A673 (cell line): ENCODE measurements around the gene WDR26. TPM values are rescaled to one million over a fixed set of nuclear protein-coding genes. Genes with fewer than 3 reads are reported as not detected.
A peak's percentile ranks its signal among the peaks of the same experiment; 100 is the strongest.

Experiments
- BruUV-seq: library from RNA; stranded (reverse); fragments of 400-500 nt; replicated peaks from 2 replicates; lab custom pipeline; 2021; lab: Mats Ljungman, UMichigan
- CTCF ChIA-PET: fragments of 300-600 bp; sonication (Branson Sonifier 250); formaldehyde crosslinking; loops from one replicate; lab custom pipeline; 2022; ENCODE audit warnings: antibody characterized with exemption; lab: Charles Lee
- POLR2A ChIA-PET: fragments of 300-600 bp; sonication (Branson Sonifier 250); formaldehyde crosslinking; loops from one replicate; lab custom pipeline; 2022; ENCODE audit warnings: antibody characterized with exemption; ENCODE audit not compliant: low non-redundant PET; lab: Charles Lee
- DNase-seq: peaks from one replicate; pipeline ENCODE4 v3.0.0-alpha.2; 2015; ENCODE audit warnings: low spot score
- H3K27ac ChIP-seq: fragments of 200-600 bp; sonication (generic); 2 replicates; pipeline ENCODE4 v1.5.1; 2016; ENCODE audit warnings: mixed run types, low read depth, mild to moderate bottlenecking, mixed read lengths, antibody characterized with exemption, low read length; ENCODE audit not compliant: poor library complexity, severe bottlenecking
- H3K27me3 ChIP-seq: fragments of 200-600 bp; sonication (generic); replicated peaks from 2 replicates; pipeline ENCODE4 v1.6.1; 2017; ENCODE audit warnings: mixed run types, low read depth, mild to moderate bottlenecking, mixed read lengths, antibody characterized with exemption, low read length; ENCODE audit not compliant: insufficient read depth, poor library complexity
- H3K36me3 ChIP-seq: fragments of 200-600 bp; sonication (generic); 2 replicates; pipeline ENCODE4 v1.6.1; 2016; ENCODE audit warnings: mixed run types, mild to moderate bottlenecking, mixed read lengths, antibody characterized with exemption, low read length; ENCODE audit not compliant: insufficient read depth, poor library complexity, severe bottlenecking
- H3K4me1 ChIP-seq: fragments of 200-600 bp; sonication (generic); 2 replicates; pipeline ENCODE4 v1.6.1; 2017; ENCODE audit warnings: mixed run types, mild to moderate bottlenecking, mixed read lengths, antibody characterized with exemption, low read length; ENCODE audit not compliant: insufficient read depth, poor library complexity, severe bottlenecking
- H3K4me3 ChIP-seq: fragments of 200-600 bp; sonication (generic); 2 replicates; pipeline ENCODE4 v1.5.1; 2016; ENCODE audit warnings: low read depth, mixed run types, mild to moderate bottlenecking, mixed read lengths, low read length; ENCODE audit not compliant: poor library complexity, severe bottlenecking
- H3K9me3 ChIP-seq: fragments of 200-600 bp; sonication (generic); 2 replicates; pipeline ENCODE4 v1.6.1; 2016; ENCODE audit warnings: mixed run types, low read depth, mild to moderate bottlenecking, mixed read lengths, antibody characterized with exemption, low read length; ENCODE audit not compliant: poor library complexity, severe bottlenecking
- EZH2 ChIP-seq: fragments of 200-600 bp; sonication (generic); IDR thresholded peaks from 2 replicates; pipeline ENCODE4 v1.6.1; 2017; ENCODE audit warnings: borderline replicate concordance, low read depth, mild to moderate bottlenecking, mixed read lengths, antibody characterized with exemption, low read length; ENCODE audit not compliant: poor library complexity, severe bottlenecking
- intact Hi-C: fragments of 100-400 bp; cut with micrococcal nuclease; formaldehyde crosslinking; loops from one replicate; pipeline ENCODE4 v1.10.0; 2022; ENCODE audit not compliant: unreplicated experiment
- microRNA-seq: library from miRNA; unstranded; fragments of <30 nt; microRNA quantifications from one replicate; pipeline ENCODE4 v1.2.0, GENCODE V29; 2021
- total RNA-seq: library from RNA; stranded (reverse); gene quantifications from 2 replicates; pipeline ENCODE4 v1.2.3, GENCODE V29; 2021
- TF ChIP-seq, protein P1 (sequence below): fragments of 300-800, 200-600 bp; sonication (generic); conservative IDR thresholded peaks from 2 replicates; pipeline ENCODE4 v1.5.1; 2017; ENCODE audit warnings: low read depth, mild to moderate bottlenecking, antibody characterized with exemption, low read length, moderate library complexity, mixed read lengths

Gene WDR26
- total RNA-seq, 1 experiment from 2014 or later: 73.5 TPM

DNA sequence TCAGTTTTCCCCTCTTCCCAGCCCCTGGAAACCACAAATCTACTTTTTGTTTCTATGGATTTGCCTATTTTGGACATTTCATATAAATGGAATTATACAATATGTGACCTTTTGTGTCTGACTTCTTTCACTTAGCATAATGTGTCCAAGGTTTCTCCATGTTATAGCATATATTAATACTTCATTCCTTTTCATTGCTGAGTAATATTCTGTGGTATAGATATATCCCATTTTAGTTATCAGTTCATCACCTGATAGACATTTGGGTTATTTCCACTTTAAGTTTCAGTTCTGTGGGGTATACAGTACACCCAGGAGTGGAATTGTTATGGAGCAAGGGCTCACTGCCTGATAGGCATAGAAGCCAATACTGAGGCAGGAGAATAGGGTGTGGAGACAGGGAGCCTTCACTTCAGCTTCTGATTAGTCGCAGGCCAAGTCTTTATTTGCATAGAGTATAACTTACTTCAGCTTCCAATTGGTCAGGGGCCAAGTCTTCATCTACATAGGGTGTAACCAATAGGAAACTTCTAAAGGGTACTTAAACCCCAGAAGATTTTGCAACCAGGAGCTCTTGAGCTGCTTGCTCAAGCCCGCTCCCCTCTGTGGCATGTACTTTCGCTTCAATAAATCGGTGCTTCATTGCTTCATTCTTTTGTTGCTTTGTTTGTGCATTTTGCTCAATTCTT is 96.3 kb downstream of the WDR26 start:
- peak; percentile 51 for DNase-seq
- BruUV-seq: no TSS peak
- no peaks in the 10 kb centered on the region for H3K4me1 ChIP-seq
- CTCF ChIA-PET: no interaction called here
- H3K36me3 ChIP-seq: no peaks in the 10 kb centered on the region
- H3K27ac ChIP-seq: no peak overlapping the region
- POLR2A ChIA-PET: no interaction called here
- no peaks in the 10 kb centered on the region for H3K27me3 ChIP-seq
- TF ChIP-seq, protein P1, sequence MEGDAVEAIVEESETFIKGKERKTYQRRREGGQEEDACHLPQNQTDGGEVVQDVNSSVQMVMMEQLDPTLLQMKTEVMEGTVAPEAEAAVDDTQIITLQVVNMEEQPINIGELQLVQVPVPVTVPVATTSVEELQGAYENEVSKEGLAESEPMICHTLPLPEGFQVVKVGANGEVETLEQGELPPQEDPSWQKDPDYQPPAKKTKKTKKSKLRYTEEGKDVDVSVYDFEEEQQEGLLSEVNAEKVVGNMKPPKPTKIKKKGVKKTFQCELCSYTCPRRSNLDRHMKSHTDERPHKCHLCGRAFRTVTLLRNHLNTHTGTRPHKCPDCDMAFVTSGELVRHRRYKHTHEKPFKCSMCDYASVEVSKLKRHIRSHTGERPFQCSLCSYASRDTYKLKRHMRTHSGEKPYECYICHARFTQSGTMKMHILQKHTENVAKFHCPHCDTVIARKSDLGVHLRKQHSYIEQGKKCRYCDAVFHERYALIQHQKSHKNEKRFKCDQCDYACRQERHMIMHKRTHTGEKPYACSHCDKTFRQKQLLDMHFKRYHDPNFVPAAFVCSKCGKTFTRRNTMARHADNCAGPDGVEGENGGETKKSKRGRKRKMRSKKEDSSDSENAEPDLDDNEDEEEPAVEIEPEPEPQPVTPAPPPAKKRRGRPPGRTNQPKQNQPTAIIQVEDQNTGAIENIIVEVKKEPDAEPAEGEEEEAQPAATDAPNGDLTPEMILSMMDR: no peak
- TF ChIP-seq EZH2: no peak
- intact Hi-C loops: loop anchor here (10.0 kb wide), 1 partner anchor 523 kb away; no protein-coding TSS in a partner anchor
- no peak overlapping the region for H3K4me3 ChIP-seq
- H3K9me3 ChIP-seq: peaks cover 12% of the 10 kb centered on the region

Small RNA genes lying within 50 kb of the gene (microRNA-seq; reads per million reads assigned to microRNA genes)
- 2.7 reads per million, percentile 3 among the genes with 10 or more reads in this experiment for gene MIR4742

Other genes with a start within 250 kb of the WDR26 start
- gene NVL, start 104.6 kb downstream of the WDR26 start, total RNA-seq: 52.5 and 54.8 TPM in 2 replicates
- 76.7 and 79.9 TPM in 2 replicates for gene CNIH4, start 77.9 kb downstream of the WDR26 start, total RNA-seq
- gene CNIH3, start 181.5 kb upstream of the WDR26 start, total RNA-seq: 3.7 and 3.8 TPM in 2 replicates